ENCODE data around the gene BOD1. TPM values are rescaled to one million over a fixed set of nuclear protein-coding genes. Genes with fewer than 3 reads are reported as not detected.

BOD1 gene
- total RNA-seq, 1 donor from 2014 or later: 70.9 TPM

- H3K27me3 Mint-ChIP-seq (ENCODE audit: low read depth): no peaks in the 10 kb centered on the region
- H3K27ac Mint-ChIP-seq (ENCODE audit: unreplicated experiment): peak overlapping the region; percentile 9
- DNase-seq (ENCODE audit: low spot score): no peak
- H3K4me3 Mint-ChIP-seq (ENCODE audit: unreplicated experiment): peak overlapping the region; percentile 2
- H3K36me3 Mint-ChIP-seq (ENCODE audit: low read depth): peaks cover 16% of the 10 kb centered on the region
- TF ChIP-seq CTCF (IDR thresholded peaks at IDR 0.05): no peak
- H3K9me3 Mint-ChIP-seq (ENCODE audit: low read depth): no peaks in the 10 kb centered on the region
- H3K4me1 Mint-ChIP-seq (ENCODE audit: low read depth): peaks cover 54% of the 10 kb centered on the region
Measured at GRCh38 chr5:173613433-173614159, 2.9 kb downstream of the BOD1 start.

- peaks cover 20% of the 10 kb centered on the region for H3K36me3 Mint-ChIP-seq (ENCODE audit: low read depth)
- peaks cover 54% of the 10 kb centered on the region for H3K4me1 Mint-ChIP-seq (ENCODE audit: low read depth)
- no peak overlapping the region for H3K4me3 Mint-ChIP-seq (ENCODE audit: unreplicated experiment)
- no peak for DNase-seq (ENCODE audit: low spot score)
- H3K27ac Mint-ChIP-seq (ENCODE audit: unreplicated experiment): no peak overlapping the region
- no peaks in the 10 kb centered on the region for H3K27me3 Mint-ChIP-seq (ENCODE audit: low read depth)
- no peaks in the 10 kb centered on the region for H3K9me3 Mint-ChIP-seq (ENCODE audit: low read depth)
- TF ChIP-seq CTCF (IDR thresholded peaks at IDR 0.05): no peak
Measured at GRCh38 chr5:173612948-173613347, 3.5 kb downstream of the BOD1 start.

GRCh38 chr5:173611706-173612105 lies 4.7 kb downstream of the BOD1 start:
- Mint-ChIP-seq H3K4me1 (ENCODE audit: low read depth) (peaks cover 48% of the 10 kb centered on the region), H3K9me3 (ENCODE audit: low read depth) (no peaks in the 10 kb centered on the region), H3K4me3 (ENCODE audit: unreplicated experiment) (no peak overlapping the region), H3K36me3 (ENCODE audit: low read depth) (peaks cover 32% of the 10 kb centered on the region), H3K27me3 (ENCODE audit: low read depth) (no peaks in the 10 kb centered on the region), H3K27ac (ENCODE audit: unreplicated experiment) (no peak overlapping the region)
- no peak for TF ChIP-seq CTCF (IDR thresholded peaks at IDR 0.05)
- DNase-seq (ENCODE audit: low spot score): no peak

GRCh38 chr5:173604141-173604540 lies 12.3 kb downstream of the BOD1 start:
- no peak for TF ChIP-seq CTCF (IDR thresholded peaks at IDR 0.05)
- Mint-ChIP-seq H3K27me3 (ENCODE audit: low read depth) (no peaks in the 10 kb centered on the region), H3K36me3 (ENCODE audit: low read depth) (peaks cover 46% of the 10 kb centered on the region), H3K9me3 (ENCODE audit: low read depth) (no peaks in the 10 kb centered on the region), H3K4me1 (ENCODE audit: low read depth) (peaks cover 11% of the 10 kb centered on the region), H3K27ac (ENCODE audit: unreplicated experiment) (no peak overlapping the region), H3K4me3 (ENCODE audit: unreplicated experiment) (no peak overlapping the region)
- DNase-seq (ENCODE audit: low spot score): no peak

GRCh38 chr5:173602423-173602822 lies 14.0 kb downstream of the BOD1 start:
- no peak for DNase-seq (ENCODE audit: low spot score)
- Mint-ChIP-seq H3K36me3 (ENCODE audit: low read depth) (peaks cover 38% of the 10 kb centered on the region), H3K27ac (ENCODE audit: unreplicated experiment) (no peak overlapping the region), H3K4me3 (ENCODE audit: unreplicated experiment) (no peak overlapping the region), H3K27me3 (ENCODE audit: low read depth) (no peaks in the 10 kb centered on the region), H3K4me1 (ENCODE audit: low read depth) (peaks cover 11% of the 10 kb centered on the region), H3K9me3 (ENCODE audit: low read depth) (no peaks in the 10 kb centered on the region)
- no peak for TF ChIP-seq CTCF (IDR thresholded peaks at IDR 0.05)
